GM10847 (cell line): Measurements from ENCODE around the gene DOCK2.

ENCODE experiments used
- POLR2A ChIP-seq: IDR thresholded peaks from 2 replicates; pipeline ENCODE4 v1.6.1; 2011; ENCODE audit not compliant: insufficient read length; ENCODE audit errors: extremely low read depth

The DOCK2 gene

GRCh38 chr5:170069512-170069911 lies 432.4 kb downstream of the DOCK2 start:
- TF ChIP-seq POLR2A, result no peak

GRCh38 chr5:170070556-170071412 lies 433.7 kb downstream of the DOCK2 start:
- TF ChIP-seq POLR2A, result no peak

- TF ChIP-seq POLR2A, result no peak
Measured at GRCh38 chr5:170071748-170072147, 434.7 kb downstream of the DOCK2 start.

- TF ChIP-seq POLR2A, result no peak
Measured at GRCh38 chr5:170075696-170076095, 438.6 kb downstream of the DOCK2 start.

GRCh38 chr5:170076211-170076610 lies 439.1 kb downstream of the DOCK2 start:
- no peak for TF ChIP-seq POLR2A

- no peak for TF ChIP-seq POLR2A
Measured at GRCh38 chr5:170076739-170077138, 439.7 kb downstream of the DOCK2 start.

GRCh38 chr5:170077526-170077925 lies 440.5 kb downstream of the DOCK2 start:
- no peak for TF ChIP-seq POLR2A

- no peak for TF ChIP-seq POLR2A
Measured at GRCh38 chr5:170078458-170078857, 441.4 kb downstream of the DOCK2 start.

GRCh38 chr5:170078931-170079330 lies 441.9 kb downstream of the DOCK2 start:
- no peak for TF ChIP-seq POLR2A

GRCh38 chr5:170080217-170080616 lies 443.1 kb downstream of the DOCK2 start:
- TF ChIP-seq POLR2A, result no peak

- no peak for TF ChIP-seq POLR2A
Measured at GRCh38 chr5:170080786-170081445, 443.8 kb downstream of the DOCK2 start.

- TF ChIP-seq POLR2A, result no peak
Measured at GRCh38 chr5:170081616-170082015, 444.5 kb downstream of the DOCK2 start.

GRCh38 chr5:170082701-170083100 lies 445.6 kb downstream of the DOCK2 start:
- TF ChIP-seq POLR2A, result no peak

GRCh38 chr5:170087168-170087817 lies 450.2 kb downstream of the DOCK2 start:
- no peak for TF ChIP-seq POLR2A

GRCh38 chr5:170092455-170093101 lies 455.5 kb downstream of the DOCK2 start:
- no peak for TF ChIP-seq POLR2A
